ENCODE results near the gene MEGF9.

GRCh38 chr9:120698766-120699165 lies 15.5 kb downstream of the MEGF9 start:
- TF ChIP-seq POLR2AphosphoS5 (IDR thresholded peaks at IDR 0.05; ENCODE audit: low read depth, low read length): no peak
- TF ChIP-seq POLR2A (IDR thresholded peaks at IDR 0.05; ENCODE audit: low read depth, low read length): no peak
- TF ChIP-seq TAF1 (IDR thresholded peaks at IDR 0.05; ENCODE audit: low read depth, low read length): no peak

All from GM12891 (cell line).